A204.1 (cell line): Measurements from ENCODE around the gene MRI1.

Source experiments
- FAIRE-seq: peaks from 2 replicates; lab custom pipeline; 2012; peaks lifted over from hg19 to GRCh38; lab: Jason Lieb, UNC

The MRI1 gene

GRCh38 chr19:13794757-13795589 is 30.7 kb downstream of the MRI1 start, which contains the start of gene ZSWIM4:
TSS of gene ZSWIM4 (plus strand) at chr19:13795443. CDS start at chr19:13795649, 206 bp downstream.
- FAIRE-seq = peak; percentile 85

GRCh38 chr19:13795595-13796300 is 31.4 kb downstream of the MRI1 start:
- no peak for FAIRE-seq

GRCh38 chr19:13796301-13797057 is 32.2 kb downstream of the MRI1 start:
- no peak for FAIRE-seq

GRCh38 chr19:13797058-13797440 is 32.7 kb downstream of the MRI1 start:
- no peak for FAIRE-seq

GRCh38 chr19:13797870-13798269 is 33.5 kb downstream of the MRI1 start:
- FAIRE-seq = no peak

GRCh38 chr19:13799669-13800068 is 35.3 kb downstream of the MRI1 start:
- FAIRE-seq = no peak

GRCh38 chr19:13803038-13803437 is 38.7 kb downstream of the MRI1 start:
- no peak for FAIRE-seq

GRCh38 chr19:13804830-13805683 is 40.7 kb downstream of the MRI1 start:
- FAIRE-seq = no peak

- FAIRE-seq = no peak
These were observed 42.4 kb downstream of the MRI1 start for GRCh38 chr19:13806728-13807127.

GRCh38 chr19:13807421-13808021 is 43.2 kb downstream of the MRI1 start:
- FAIRE-seq = no peak

- no peak for FAIRE-seq
These were observed 44.5 kb downstream of the MRI1 start for GRCh38 chr19:13808856-13809255.

- no peak for FAIRE-seq
These were observed 48.2 kb downstream of the MRI1 start for GRCh38 chr19:13812544-13812943.

- no peak for FAIRE-seq
These were observed 48.8 kb downstream of the MRI1 start for GRCh38 chr19:13813147-13813546.

- FAIRE-seq = no peak
These were observed 50.2 kb downstream of the MRI1 start for GRCh38 chr19:13814550-13814949.

GRCh38 chr19:13817018-13817614 is 52.8 kb downstream of the MRI1 start:
- FAIRE-seq = no peak

GRCh38 chr19:13817615-13818371 is 53.5 kb downstream of the MRI1 start:
- FAIRE-seq = no peak

- no peak for FAIRE-seq
These were observed 54.9 kb downstream of the MRI1 start for GRCh38 chr19:13819238-13819637.

GRCh38 chr19:13821292-13821691 is 57.0 kb downstream of the MRI1 start:
- FAIRE-seq = no peak

GRCh38 chr19:13823256-13823655 is 58.9 kb downstream of the MRI1 start:
- FAIRE-seq = no peak
